Vagina (tissue), 2 donors: ENCODE results near the gene CTDSP2. TPM values are rescaled to one million over a fixed set of nuclear protein-coding genes. Genes with fewer than 3 reads are reported as not detected.

Experiments
- DNase-seq, 2 donors: peaks; one replicate each; pipeline ENCODE4 v3.0.0-alpha.2; 2017; ENCODE audit errors: extremely low spot score in 2 of 2
- H3K27ac ChIP-seq: fragments of 200-600 bp; sonication (generic); one replicate; pipeline ENCODE4 v1.5.1; 2019
- H3K27me3 ChIP-seq: fragments of 200-600 bp; sonication (generic); one replicate; pipeline ENCODE4 v1.5.1; 2019
- H3K36me3 ChIP-seq, 2 donors: fragments of 200-600 bp; sonication (generic); one replicate each; pipeline ENCODE4 v1.5.1; 2017 to 2019
- H3K4me1 ChIP-seq: fragments of 200-600 bp; sonication (generic); one replicate; pipeline ENCODE4 v1.5.1; 2019
- H3K4me3 ChIP-seq, 2 donors: fragments of 200-600 bp; sonication (generic); 1 replicate in 1 of 2; 2 replicates in 1 of 2; pipeline ENCODE4 v1.5.1; 2016 to 2019
- H3K9me3 ChIP-seq: fragments of 200-600 bp; sonication (generic); one replicate; pipeline ENCODE4 v1.5.1; 2019
- POLR2A ChIP-seq, 2 donors: fragments of 450-650 bp; IDR thresholded peaks; one replicate each; pipeline ENCODE4 v1.6.1; 2017; ENCODE audit warnings: antibody characterized with exemption in 2 of 2, mild to moderate bottlenecking in 2 of 2, moderate library complexity in 2 of 2
- POLR2AphosphoS5 ChIP-seq, 2 donors: sonication (generic); formaldehyde crosslinking; IDR thresholded peaks; one replicate each; pipeline ENCODE4 v1.9.0; 2017; ENCODE audit warnings: antibody characterized with exemption in 2 of 2, mild to moderate bottlenecking in 2 of 2, low read depth in 1 of 2; ENCODE audit not compliant: insufficient read depth in 1 of 2
- intact Hi-C: fragments of 100-400 bp; cut with DNase I; formaldehyde crosslinking; loops from one replicate; pipeline ENCODE4 v1.15.1; 2023
- total RNA-seq: library from RNA; depleted of rRNA; stranded (reverse); fragments of >200 nt; gene quantifications from one replicate; pipeline ENCODE4 v1.2.3, GENCODE V29; 2016
- TF ChIP-seq, protein P1 (sequence below), 3 experiments: fragments of 450-650 bp in 2 of 3; fragments of 200-600 bp in 1 of 3; sonication (generic) in 1 of 3; IDR thresholded peaks; one replicate each; pipeline ENCODE4 v1.5.1; 2017 to 2019; ENCODE audit warnings: antibody characterized with exemption in 3 of 3, mild to moderate bottlenecking in 2 of 3, moderate library complexity in 2 of 3

Gene CTDSP2
- total RNA-seq, 1 donor from 2014 or later, result 108 TPM

DNA sequence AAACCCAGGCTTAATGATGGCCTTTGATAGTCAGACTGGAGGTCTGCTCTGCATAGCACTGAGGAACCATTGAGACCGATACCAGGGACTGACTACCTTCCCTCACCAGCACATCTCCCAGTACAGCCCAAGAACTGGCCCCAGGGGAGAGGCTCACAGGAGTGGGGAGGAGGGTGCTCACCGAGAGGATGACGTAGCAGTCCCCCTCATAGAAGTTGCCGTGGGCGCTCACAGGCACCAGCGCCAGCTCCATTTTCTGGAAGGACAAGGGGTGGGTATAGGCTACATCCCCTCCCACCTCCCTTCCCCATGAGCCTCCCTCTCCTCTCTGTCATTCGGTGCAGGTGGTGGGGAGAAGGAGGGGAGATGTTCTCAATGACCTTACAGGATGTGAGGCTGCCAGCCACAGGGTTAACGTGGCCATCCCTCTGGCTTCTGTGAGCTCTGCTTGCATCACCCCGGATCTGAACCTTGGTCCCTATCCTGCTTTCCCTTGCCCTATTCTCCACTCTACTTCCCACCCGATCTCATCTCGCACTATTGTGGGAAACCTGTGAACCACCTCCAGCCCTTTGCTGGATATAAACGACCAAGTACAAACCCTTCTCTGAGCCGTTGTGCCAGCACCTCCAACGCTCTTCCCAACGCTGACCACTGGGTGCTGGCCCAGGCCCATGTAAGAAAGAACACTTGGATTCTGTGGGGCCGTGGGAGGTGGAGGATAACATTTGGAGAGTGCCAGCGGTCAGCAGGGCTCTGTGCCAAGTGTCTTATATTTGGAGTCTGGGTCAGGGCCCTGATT, 32.4 kb downstream of the CTDSP2 start:
- no peak overlapping the region for H3K27ac ChIP-seq
- no peak overlapping the region for H3K4me3 ChIP-seq
- no peaks in the 10 kb centered on the region for H3K27me3 ChIP-seq
- H3K36me3 ChIP-seq, result peaks cover 0 to 7% of the 10 kb centered on the region in 2 donors
- no peaks in the 10 kb centered on the region for H3K9me3 ChIP-seq
- no peak for DNase-seq
- TF ChIP-seq POLR2AphosphoS5 (IDR thresholded peaks at IDR 0.05; ENCODE audit: insufficient read depth in 1 of 2, low read depth in 1 of 2), result no peak
- no peak for TF ChIP-seq POLR2A (IDR thresholded peaks at IDR 0.05)
- TF ChIP-seq, protein P1, sequence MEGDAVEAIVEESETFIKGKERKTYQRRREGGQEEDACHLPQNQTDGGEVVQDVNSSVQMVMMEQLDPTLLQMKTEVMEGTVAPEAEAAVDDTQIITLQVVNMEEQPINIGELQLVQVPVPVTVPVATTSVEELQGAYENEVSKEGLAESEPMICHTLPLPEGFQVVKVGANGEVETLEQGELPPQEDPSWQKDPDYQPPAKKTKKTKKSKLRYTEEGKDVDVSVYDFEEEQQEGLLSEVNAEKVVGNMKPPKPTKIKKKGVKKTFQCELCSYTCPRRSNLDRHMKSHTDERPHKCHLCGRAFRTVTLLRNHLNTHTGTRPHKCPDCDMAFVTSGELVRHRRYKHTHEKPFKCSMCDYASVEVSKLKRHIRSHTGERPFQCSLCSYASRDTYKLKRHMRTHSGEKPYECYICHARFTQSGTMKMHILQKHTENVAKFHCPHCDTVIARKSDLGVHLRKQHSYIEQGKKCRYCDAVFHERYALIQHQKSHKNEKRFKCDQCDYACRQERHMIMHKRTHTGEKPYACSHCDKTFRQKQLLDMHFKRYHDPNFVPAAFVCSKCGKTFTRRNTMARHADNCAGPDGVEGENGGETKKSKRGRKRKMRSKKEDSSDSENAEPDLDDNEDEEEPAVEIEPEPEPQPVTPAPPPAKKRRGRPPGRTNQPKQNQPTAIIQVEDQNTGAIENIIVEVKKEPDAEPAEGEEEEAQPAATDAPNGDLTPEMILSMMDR (IDR thresholded peaks at IDR 0.05), result no peak
- H3K4me1 ChIP-seq, result peaks cover 46% of the 10 kb centered on the region
- intact Hi-C loops, result no loop called here

DNA sequence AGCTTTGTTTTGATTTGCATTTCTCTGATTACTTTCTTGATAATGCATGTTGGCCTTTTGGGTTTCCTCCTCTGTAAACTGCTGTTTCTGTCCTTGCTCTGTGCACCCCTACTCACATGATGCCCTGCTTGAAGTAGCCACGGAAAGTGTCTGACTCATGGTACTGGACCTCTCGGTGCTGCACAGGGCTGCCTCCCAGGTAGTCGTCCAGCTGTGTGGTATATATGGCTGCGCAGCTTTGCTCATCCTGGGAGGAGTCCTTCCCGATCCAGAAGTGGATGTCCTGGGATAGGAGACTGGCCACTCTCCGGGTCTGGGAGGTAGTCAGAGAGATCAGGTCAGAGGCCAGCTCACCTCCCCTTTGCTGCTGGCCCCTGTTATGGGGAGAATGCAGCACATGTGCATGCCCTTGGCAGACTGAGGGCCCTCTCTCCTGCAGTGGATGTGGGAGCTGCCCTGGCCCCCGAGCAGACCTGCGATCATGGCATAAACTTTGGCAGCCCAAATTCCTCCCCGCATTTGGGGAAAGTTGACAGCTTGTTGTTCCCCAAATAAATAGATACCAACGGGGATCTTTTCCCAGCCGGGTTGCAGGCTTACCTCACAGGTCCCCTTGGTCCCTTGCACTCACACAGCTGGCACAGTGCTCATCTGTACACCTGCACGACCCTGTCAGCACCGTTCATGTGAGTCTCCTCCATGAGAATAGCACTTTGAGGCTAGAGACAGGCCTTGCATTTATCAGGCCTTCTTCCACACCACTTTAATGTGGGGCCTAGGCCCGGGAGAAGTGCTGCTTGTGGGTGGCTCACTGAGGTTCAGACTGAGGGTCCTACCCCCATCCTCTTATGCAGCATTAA, 33.2 kb downstream of the CTDSP2 start:
- Histone ChIP-seq H3K27ac (no peak overlapping the region), H3K36me3 (peaks cover 0 to 13% of the 10 kb centered on the region in 2 donors), H3K4me1 (peaks cover 42% of the 10 kb centered on the region), H3K9me3 (no peaks in the 10 kb centered on the region), H3K4me3 (no peak overlapping the region), H3K27me3 (no peaks in the 10 kb centered on the region)
- intact Hi-C loops, result no loop called here
- DNase-seq, result no peak
- no peak for TF ChIP-seq POLR2AphosphoS5 (IDR thresholded peaks at IDR 0.05; ENCODE audit: insufficient read depth in 1 of 2, low read depth in 1 of 2)
- TF ChIP-seq POLR2A (IDR thresholded peaks at IDR 0.05), result no peak
- TF ChIP-seq, protein P1 (IDR thresholded peaks at IDR 0.05), result no peak

DNA sequence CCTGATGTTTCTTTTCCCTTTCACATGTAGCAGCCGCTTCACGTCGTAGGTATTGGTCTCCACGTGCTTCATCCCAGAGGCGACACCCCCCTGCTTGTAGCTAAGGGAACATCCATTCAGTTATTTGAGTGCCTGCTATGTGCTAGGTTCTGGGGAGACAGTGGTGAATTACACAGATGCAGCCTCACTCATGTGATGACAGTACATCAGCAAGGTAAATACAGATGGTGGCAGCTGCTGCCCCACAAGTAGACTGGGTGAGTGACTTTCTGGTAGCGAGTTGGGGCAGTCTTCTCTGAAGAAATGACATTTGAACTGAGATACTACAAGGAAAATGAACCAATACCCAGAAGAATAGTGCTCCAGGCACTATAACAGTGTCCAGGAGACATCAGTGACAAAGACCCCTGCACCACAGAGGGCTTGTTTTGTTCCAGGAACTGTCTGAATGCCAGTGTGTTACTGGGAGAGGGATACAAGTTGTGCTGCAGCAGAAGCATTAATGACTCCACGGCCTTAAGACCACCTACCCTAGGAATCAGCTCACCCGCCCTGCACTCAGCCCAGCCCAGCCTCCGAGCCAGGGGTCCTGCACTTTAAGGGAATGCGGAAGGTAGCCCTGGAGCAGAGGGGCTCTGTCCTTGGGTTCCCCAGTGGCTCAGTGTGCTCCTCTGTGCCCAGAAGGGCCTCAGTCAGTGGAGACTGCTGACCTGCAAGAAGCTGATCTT, 35.3 kb downstream of the CTDSP2 start:
- intact Hi-C loops, result no loop called here
- Histone ChIP-seq H3K4me1 (peaks cover 26% of the 10 kb centered on the region), H3K36me3 (peaks cover 0 to 26% of the 10 kb centered on the region in 2 donors), H3K27ac (no peak overlapping the region), H3K27me3 (no peaks in the 10 kb centered on the region), H3K4me3 (no peak overlapping the region), H3K9me3 (no peaks in the 10 kb centered on the region)
- TF ChIP-seq, protein P1 (IDR thresholded peaks at IDR 0.05), result no peak
- no peak for TF ChIP-seq POLR2A (IDR thresholded peaks at IDR 0.05)
- TF ChIP-seq POLR2AphosphoS5 (IDR thresholded peaks at IDR 0.05; ENCODE audit: insufficient read depth in 1 of 2, low read depth in 1 of 2), result no peak
- DNase-seq, result no peak

DNA sequence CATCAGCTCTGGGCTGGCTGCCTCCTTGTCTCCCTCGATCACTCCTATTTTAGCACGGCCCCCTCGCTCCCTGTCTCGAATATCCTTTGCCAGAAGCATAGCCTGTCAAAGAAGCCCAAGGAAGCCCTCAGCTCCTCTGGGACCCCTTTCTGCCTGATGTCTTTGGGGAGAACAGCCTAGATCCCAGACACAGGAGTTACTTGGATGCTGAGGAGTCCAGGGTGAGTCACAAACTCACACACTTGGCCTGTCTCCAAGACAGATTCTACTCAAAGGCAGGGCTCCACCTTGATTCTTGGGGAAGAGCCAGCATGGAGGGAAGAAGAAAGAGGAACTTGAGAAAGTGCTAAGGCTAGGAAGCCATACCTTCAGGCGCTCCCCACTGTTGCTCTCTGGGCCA, 36.1 kb downstream of the CTDSP2 start:
- Histone ChIP-seq H3K36me3 (peaks cover 0 to 26% of the 10 kb centered on the region in 2 donors), H3K4me1 (peaks cover 18% of the 10 kb centered on the region), H3K9me3 (no peaks in the 10 kb centered on the region), H3K4me3 (no peak overlapping the region), H3K27me3 (no peaks in the 10 kb centered on the region), H3K27ac (no peak overlapping the region)
- intact Hi-C loops, result no loop called here
- DNase-seq, result no peak
- TF ChIP-seq, protein P1 (IDR thresholded peaks at IDR 0.05), result no peak
- TF ChIP-seq POLR2AphosphoS5 (IDR thresholded peaks at IDR 0.05; ENCODE audit: insufficient read depth in 1 of 2, low read depth in 1 of 2), result no peak
- TF ChIP-seq POLR2A (IDR thresholded peaks at IDR 0.05), result no peak
